Measurements from ENCODE around the gene FBXL20.

GRCh38 chr17:39399791-39400190, 1.6 kb downstream of the FBXL20 start:
- TF ChIP-seq CTCF (conservative IDR thresholded peaks at IDR 0.05; ENCODE audit: low read depth, low read length) (no peak), EZH2 (IDR thresholded peaks at IDR 0.05; ENCODE audit: low read length, unreplicated experiment) (no peak)
